B cell (primary cell): ENCODE results near the gene LIG1. TPM values are rescaled to one million over a fixed set of nuclear protein-coding genes. Genes with fewer than 3 reads are reported as not detected.

Experiments
- ATAC-seq: fragments of 200-7000 bp; cut with Tn5 transposase; one replicate; pipeline ENCODE4 v1.10.0; 2021; ENCODE audit warnings: low read depth, mild to moderate bottlenecking, moderate number of reproducible peaks, moderate library complexity
- CTCF ChIA-PET: fragments of 350-600 bp; sonication (Branson Sonifier 250); formaldehyde crosslinking; loops from one replicate; lab custom pipeline; 2021; ENCODE audit warnings: antibody characterized with exemption, inconsistent platforms; lab: Charles Lee
- POLR2A ChIA-PET: fragments of 350-600 bp; sonication (Branson Sonifier 250); formaldehyde crosslinking; loops from one replicate; lab custom pipeline; 2021; ENCODE audit warnings: antibody characterized with exemption; lab: Charles Lee
- DNase-seq: peaks from one replicate; pipeline ENCODE4 v3.0.0; 2013
- H2AFZ ChIP-seq: 2 replicates; pipeline ENCODE4 v1.6.1; 2012; ENCODE audit warnings: mild to moderate bottlenecking, low read depth, low read length; ENCODE audit not compliant: insufficient read depth, poor library complexity, severe bottlenecking
- H3K27ac ChIP-seq, 2 donors: 1 replicate in 1 of 2; 2 replicates in 1 of 2; pipeline ENCODE4 v1.5.1; 2012 to 2013; ENCODE audit warnings: low read length in 2 of 2, mild to moderate bottlenecking in 2 of 2, moderate library complexity in 1 of 2
- H3K27me3 ChIP-seq, 4 experiments: fragments of 200-600 bp in 1 of 4; sonication (generic) in 1 of 4; replicated peaks in 1 of 4; 1 replicate in 2 of 4; 2 replicates in 2 of 4; pipeline versions ENCODE4 v1.6.1 to v1.7.0; 2013 to 2016; ENCODE audit warnings: low read length in 3 of 4, mild to moderate bottlenecking in 2 of 4, mixed read lengths in 1 of 4, moderate library complexity in 1 of 4; ENCODE audit not compliant: insufficient read depth in 4 of 4, control insufficient read depth in 3 of 4; ENCODE audit errors: control extremely low read depth in 1 of 4
- H3K36me3 ChIP-seq, 2 experiments: replicated peaks in 1 of 2; 1 replicate in 1 of 2; 2 replicates in 1 of 2; pipeline versions ENCODE4 v1.6.1 to v1.7.1; 2013; ENCODE audit warnings: low read length in 1 of 2; ENCODE audit not compliant: insufficient read depth in 2 of 2, control insufficient read depth in 1 of 2; ENCODE audit errors: control extremely low read depth in 1 of 2, extremely low read depth in 1 of 2
- H3K4me1 ChIP-seq, 2 donors: fragments of 200-600 bp in 1 of 2; sonication (generic) in 1 of 2; 1 replicate in 1 of 2; 2 replicates in 1 of 2; pipeline versions ENCODE4 v1.5.1 to v1.6.1; 2013 to 2017; ENCODE audit warnings: low read length in 2 of 2; ENCODE audit not compliant: control insufficient read depth in 2 of 2, insufficient read depth in 2 of 2
- H3K4me2 ChIP-seq: replicated peaks from 2 replicates; pipeline ENCODE3; 2012; ENCODE audit warnings: mild to moderate bottlenecking, low read depth, low read length; ENCODE audit not compliant: poor library complexity, severe bottlenecking
- H3K4me3 ChIP-seq, 5 experiments: fragments of 200-600 bp in 1 of 5; sonication (generic) in 1 of 5; 1 replicate in 3 of 5; 2 replicates in 2 of 5; pipeline versions ENCODE4 v1.5.1 to v1.7.0; 2011 to 2016; ENCODE audit warnings: low read length in 4 of 5, mild to moderate bottlenecking in 4 of 5, low read depth in 2 of 5, control low read depth in 1 of 5, moderate library complexity in 1 of 5; ENCODE audit not compliant: insufficient read depth in 1 of 5; ENCODE audit errors: control extremely low read depth in 1 of 5, extremely low read depth in 1 of 5
- H3K79me2 ChIP-seq: fragments of 200-600 bp; sonication (generic); one replicate; pipeline ENCODE4 v1.6.0; 2016; ENCODE audit warnings: low read length; ENCODE audit not compliant: control insufficient read depth, insufficient read depth
- H3K9ac ChIP-seq: fragments of 200-600 bp; sonication (generic); 2 replicates; pipeline ENCODE4 v1.6.1; 2017; ENCODE audit warnings: mild to moderate bottlenecking, low read length, moderate library complexity
- H3K9me3 ChIP-seq, 3 donors: one replicate each; pipeline versions ENCODE4 v1.6.1 to v1.7.1; 2013; ENCODE audit warnings: low read length in 2 of 3; ENCODE audit not compliant: control insufficient read depth in 2 of 3, insufficient read depth in 1 of 3; ENCODE audit errors: control extremely low read depth in 1 of 3
- H4K20me1 ChIP-seq: 2 replicates; pipeline ENCODE4 v1.6.0; 2012; ENCODE audit warnings: mild to moderate bottlenecking, low read length; ENCODE audit not compliant: insufficient read depth, control insufficient read depth, poor library complexity, severe bottlenecking
- H3K27ac Mint-ChIP-seq: one replicate; pipeline ENCODE4 v1.8.0; 2021; ENCODE audit warnings: mixed read lengths
- H3K27me3 Mint-ChIP-seq: one replicate; pipeline ENCODE4 v1.8.0; 2021; ENCODE audit warnings: mixed read lengths
- H3K4me1 Mint-ChIP-seq: one replicate; pipeline ENCODE4 v1.8.0; 2021; ENCODE audit warnings: mixed read lengths
- H3K4me3 Mint-ChIP-seq: one replicate; pipeline ENCODE4 v1.8.0; 2021; ENCODE audit warnings: mixed read lengths
- H3K9me3 Mint-ChIP-seq: one replicate; pipeline ENCODE4 v1.8.0; 2022; ENCODE audit warnings: mixed read lengths; ENCODE audit not compliant: insufficient read depth
- CTCF ChIP-seq: fragments of 200-600 bp; IDR thresholded peaks from one replicate; pipeline ENCODE4 v1.8.0; 2022; ENCODE audit warnings: antibody characterized with exemption, mild to moderate bottlenecking
- EZH2 ChIP-seq: IDR thresholded peaks from 2 replicates; pipeline ENCODE4 v1.6.1; 2012; ENCODE audit warnings: borderline replicate concordance, low read depth, mild to moderate bottlenecking, moderate library complexity, low read length; ENCODE audit not compliant: insufficient read depth, poor library complexity, severe bottlenecking
- WGBS: methylation state at CpG from one replicate; pipeline ENCODE4 v1.1.5; 2013; ENCODE audit warnings: missing lambda C conversion rate; ENCODE audit not compliant: insufficient coverage; 5-methylcytosine and 5-hydroxymethylcytosine counted together
- intact Hi-C: fragments of 100-400 bp; cut with micrococcal nuclease; formaldehyde crosslinking; loops from one replicate; pipeline ENCODE4 v1.10.0; 2022
- polyA plus RNA-seq: library from polyadenylated mRNA; depleted of rRNA; stranded (reverse); fragments of >200 nt; gene quantifications from 2 replicates; pipeline ENCODE4 v1.2.3, GENCODE V29; 2012
- total RNA-seq, 2 donors: library from RNA; stranded (reverse); fragments of 120-200 nt in 1 of 2; gene quantifications; 1 replicate in 1 of 2; 2 replicates in 1 of 2; pipeline versions ENCODE4 v1.2.3 to v1.2.4, GENCODE V29; 2013 to 2022

LIG1 gene
- total and polyA plus RNA-seq, 2 donors (not counting 1 experiment from before 2014, with no cell fraction given): 97.5 to 111 TPM

GRCh38 chr19:48123907-48124651 lies 46.1 kb downstream of the LIG1 start:
- DNase-seq (no peak), ATAC-seq (no peak)
- TF ChIP-seq EZH2 (no peak), CTCF (no peak)
- ChIA-PET POLR2A (no interaction called here), CTCF (interaction anchor here (0.6 to 1.6 kb wide), 4 partner anchors 16 to 118 kb away, joined by 3 to 5 read pairs (median 5); no protein-coding TSS in a partner anchor)
- peaks cover 10% of the 10 kb centered on the region for H3K4me1 Mint-ChIP-seq
- intact Hi-C loops: no loop called here
- Histone ChIP-seq H3K27me3 (no peaks in the 10 kb centered on the region), H3K79me2 (no peaks in the 10 kb centered on the region), H3K4me1 (peaks cover 8 to 12% of the 10 kb centered on the region in 2 donors), H3K9ac (no peak overlapping the region), H2AFZ (no peak overlapping the region), H3K4me3 (no peak overlapping the region), H3K9me3 (peaks cover 0 to 17% (median 0%) of the 10 kb centered on the region in 3 donors), H3K27ac (no peak overlapping the region), H3K36me3 (peaks cover 0 to 25% of the 10 kb centered on the region in 2 experiments), H3K4me2 (no peak overlapping the region), H4K20me1 (no peaks in the 10 kb centered on the region)
- no peaks in the 10 kb centered on the region for H3K9me3 Mint-ChIP-seq
- no peaks in the 10 kb centered on the region for H3K27me3 Mint-ChIP-seq
- H3K27ac Mint-ChIP-seq: no peak overlapping the region
- H3K4me3 Mint-ChIP-seq: no peak overlapping the region
- WGBS: 97% methylated on average over 9 of the region's 12 CpGs

- no peaks in the 10 kb centered on the region for H3K79me2 ChIP-seq
- no peaks in the 10 kb centered on the region for H3K9me3 Mint-ChIP-seq
- H3K4me1 ChIP-seq: peaks cover 15 to 19% of the 10 kb centered on the region in 2 donors
- H3K9me3 ChIP-seq: peaks cover 0 to 12% (median 0%) of the 10 kb centered on the region in 3 donors
- H3K27me3 Mint-ChIP-seq: no peaks in the 10 kb centered on the region
- CTCF ChIA-PET: no interaction called here
- H3K4me1 Mint-ChIP-seq: peaks cover 18% of the 10 kb centered on the region
- no peaks in the 10 kb centered on the region for H3K27me3 ChIP-seq
- no peak overlapping the region for H3K4me3 Mint-ChIP-seq
- H4K20me1 ChIP-seq: no peaks in the 10 kb centered on the region
- no peak overlapping the region for H3K4me3 ChIP-seq
- H2AFZ ChIP-seq: peak overlapping the region; percentile 58
- WGBS: 70% methylated on average over 14 of the region's 14 CpGs
- peak overlapping the region; percentile 64 for H3K4me2 ChIP-seq
- no peak for ATAC-seq
- POLR2A ChIA-PET: no interaction called here
- H3K9ac ChIP-seq: no peak overlapping the region
- peaks cover 0 to 18% of the 10 kb centered on the region in 2 experiments for H3K36me3 ChIP-seq
- intact Hi-C loops: no loop called here
- H3K27ac ChIP-seq: peak overlapping the region in 1 of 2 donors; percentile 68
- TF ChIP-seq EZH2: no peak
- TF ChIP-seq CTCF: no peak
- no peak for DNase-seq
- peak overlapping the region; percentile 75 for H3K27ac Mint-ChIP-seq
These were observed 47.7 kb downstream of the LIG1 start for GRCh38 chr19:48122421-48122820.
